Activated T-cell treated with anti-CD3 and anti-CD28 coated beads for 1 hour (primary cell): ENCODE measurements around the gene TXNL4A.
"Not testable (repeated sequence)": the region's sequence is repeated elsewhere in the genome, so short reads cannot be mapped to it uniquely, and the experiment has no call there.

Experiments used
- DNase-seq: peaks from one replicate; pipeline ENCODE4 v3.0.0-alpha.2; 2020; ENCODE audit warnings: low read depth

The TXNL4A gene, protein sequence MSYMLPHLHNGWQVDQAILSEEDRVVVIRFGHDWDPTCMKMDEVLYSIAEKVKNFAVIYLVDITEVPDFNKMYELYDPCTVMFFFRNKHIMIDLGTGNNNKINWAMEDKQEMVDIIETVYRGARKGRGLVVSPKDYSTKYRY

DNA sequence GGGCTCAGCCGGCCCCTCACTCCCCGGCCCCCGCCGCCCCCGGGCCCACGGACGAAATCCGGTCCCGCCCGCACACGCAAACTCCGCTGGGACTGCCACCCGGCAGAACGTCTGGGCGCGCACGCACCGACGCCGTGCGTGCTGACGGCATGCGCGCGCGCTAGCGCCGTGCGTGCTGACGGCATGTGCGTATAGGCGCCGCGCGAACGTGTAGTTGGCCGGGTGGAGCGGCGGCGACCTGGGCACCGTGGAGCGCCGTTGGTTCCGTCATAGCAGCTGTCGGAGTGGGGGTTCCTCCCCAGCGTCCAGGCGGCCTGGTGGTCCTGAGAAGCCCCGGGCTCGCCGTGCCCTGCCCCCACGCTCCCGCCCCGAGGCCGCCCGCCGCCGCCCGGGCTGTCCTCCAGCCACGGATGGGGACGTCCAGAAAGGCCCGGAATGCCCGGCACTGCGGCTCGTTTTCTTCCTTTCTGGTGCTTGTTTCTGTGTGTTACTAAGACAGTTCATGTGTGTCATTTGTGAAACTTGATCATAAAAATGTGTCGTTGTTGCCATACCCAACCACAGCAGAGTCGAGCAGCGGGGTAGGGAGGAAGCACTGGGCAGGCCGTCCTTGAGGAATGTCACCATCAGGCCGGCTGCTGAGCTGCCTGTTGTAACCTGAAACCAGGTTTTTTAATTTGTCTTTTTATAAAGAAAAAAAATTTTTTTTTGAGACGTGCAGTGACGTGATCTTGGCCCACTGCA, at the start of gene TXNL4A:
TSS of gene TXNL4A (minus strand) at position 113 of the 744 bp plus-strand sequence. CDS start 171 bp downstream, outside the sequence.
- peak; percentile 68 for DNase-seq

DNA sequence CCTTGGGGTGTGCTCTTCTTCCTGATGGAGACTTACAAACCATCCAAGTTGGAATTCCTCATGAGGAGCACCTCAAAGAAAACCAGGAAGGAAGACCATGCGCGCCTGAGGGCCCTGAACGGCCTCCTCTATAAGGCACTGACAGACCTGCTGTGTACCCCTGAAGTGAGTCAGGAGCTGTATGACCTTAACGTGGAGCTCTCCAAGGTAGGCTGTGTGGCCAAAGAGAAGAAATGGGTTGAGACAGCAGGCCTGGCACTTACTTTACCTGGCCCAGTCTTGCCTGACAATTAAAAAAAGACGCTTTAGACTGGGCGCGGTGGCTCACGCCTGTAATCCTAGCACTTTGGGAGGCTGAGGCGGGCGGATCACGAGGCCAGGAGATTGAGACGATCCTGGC, 48.9 kb upstream of the TXNL4A start:
- DNase-seq = no peak

- DNase-seq = no peak
These were observed 47.6 kb upstream of the TXNL4A start for GRCh38 chr18:80035997-80036396.

GRCh38 chr18:80034852-80035406, 46.6 kb upstream of the TXNL4A start:
- no peak for DNase-seq

- DNase-seq = peak; percentile 100
These were observed 45.9 kb upstream of the TXNL4A start, which contains the start of gene RBFA for GRCh38 chr18:80034068-80034851. Gene RBFA (plus strand): TSS chr18:80034434. CDS start chr18:80034496, 62 bp downstream.

GRCh38 chr18:80033181-80034067, 45.1 kb upstream of the TXNL4A start:
- peak; percentile 58 for DNase-seq

GRCh38 chr18:80029690-80030089, 41.3 kb upstream of the TXNL4A start:
- no peak for DNase-seq

DNA sequence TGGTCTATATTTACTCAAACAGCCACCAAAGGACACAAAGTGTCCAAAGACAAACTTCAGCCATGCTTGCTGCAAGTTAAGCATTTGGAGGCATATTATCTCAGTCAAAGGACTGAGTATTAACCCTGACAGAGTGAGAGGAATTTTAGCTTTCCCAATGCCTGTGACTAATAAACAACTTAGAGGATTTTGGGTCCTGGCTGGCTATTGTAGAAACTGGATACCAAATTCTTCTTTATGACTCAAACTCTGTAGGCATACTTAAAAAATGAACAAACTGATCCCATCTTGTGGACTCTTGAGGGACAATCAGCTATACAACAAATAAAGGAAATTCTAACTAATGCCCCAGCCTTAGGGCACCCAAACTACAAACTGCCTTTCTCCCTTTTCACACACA, 39.4 kb upstream of the TXNL4A start:
- DNase-seq = not testable (repeated sequence)

DNA sequence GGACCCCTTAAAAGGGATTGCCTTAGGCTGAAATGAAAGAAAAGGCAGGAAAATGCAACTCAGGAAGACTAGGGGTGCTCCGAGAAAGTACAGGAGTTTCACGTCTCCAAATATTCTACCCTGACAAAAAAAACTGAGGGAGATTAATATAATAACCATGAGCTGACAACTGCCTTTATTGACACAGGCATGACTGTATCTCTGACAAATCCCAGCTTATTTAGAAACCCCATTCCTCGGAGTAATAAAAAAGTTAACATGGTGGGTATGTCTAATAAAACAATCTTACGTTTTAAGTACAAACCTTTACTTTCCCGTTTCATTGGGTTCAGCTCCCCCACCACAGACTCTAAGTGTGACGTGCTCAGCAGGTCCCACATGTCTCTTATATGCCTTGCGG, 38.0 kb upstream of the TXNL4A start:
- DNase-seq = no peak

- no peak for DNase-seq
These were observed 34.8 kb upstream of the TXNL4A start for GRCh38 chr18:80023173-80023572.

- no peak for DNase-seq
These were observed 34.2 kb upstream of the TXNL4A start for GRCh38 chr18:80022613-80023012.

- DNase-seq = no peak
These were observed 24.4 kb upstream of the TXNL4A start for GRCh38 chr18:80012714-80013113.

DNA sequence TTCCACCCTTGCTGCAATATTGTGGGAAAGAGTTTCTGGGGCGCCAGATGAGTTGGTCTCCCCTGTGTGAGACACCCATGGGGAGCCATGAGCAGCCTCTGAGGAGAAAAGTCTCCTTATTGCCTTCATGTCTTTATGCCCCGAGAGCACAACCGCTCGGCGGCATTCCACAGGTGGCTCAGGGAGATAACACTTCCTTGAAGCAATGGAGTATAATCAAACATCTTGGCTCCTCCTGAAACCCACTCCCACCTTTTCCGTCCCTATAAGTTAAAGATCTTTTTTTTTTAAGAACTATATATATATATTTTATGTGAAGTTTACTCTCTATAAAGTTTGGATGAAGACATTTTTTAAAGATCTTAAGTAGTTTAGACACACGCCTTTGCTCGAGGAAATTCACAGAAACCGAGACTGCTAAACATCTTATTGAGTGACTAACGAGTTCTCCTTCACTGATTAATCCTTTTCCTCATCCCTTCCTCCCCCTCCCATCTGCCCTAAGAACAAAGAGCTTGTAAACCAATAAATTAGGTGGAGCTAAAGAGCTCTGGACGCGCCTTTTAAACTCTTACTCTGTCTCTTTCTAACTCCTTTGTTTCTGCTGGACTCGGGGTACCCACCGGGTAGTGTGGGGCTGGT, 23.3 kb upstream of the TXNL4A start:
- DNase-seq = not testable (repeated sequence)

DNA sequence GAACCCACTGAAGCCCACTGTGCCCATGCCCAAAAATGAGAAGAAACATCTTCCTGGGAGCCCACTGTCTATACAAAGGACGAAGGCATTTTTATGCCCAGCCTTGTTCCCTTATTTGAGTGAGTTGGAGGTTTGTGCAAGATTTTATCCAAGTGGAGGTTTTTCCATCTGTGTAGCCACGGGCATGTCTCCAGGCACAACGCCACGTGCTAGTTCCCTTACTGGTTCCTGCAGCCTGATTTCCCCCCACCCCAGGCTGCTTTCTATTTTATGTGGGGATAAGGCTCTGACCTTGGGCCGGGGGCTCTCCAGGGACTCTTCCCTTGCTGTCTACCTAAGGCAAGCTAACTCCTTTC, 22.2 kb upstream of the TXNL4A start:
- no peak for DNase-seq

DNA sequence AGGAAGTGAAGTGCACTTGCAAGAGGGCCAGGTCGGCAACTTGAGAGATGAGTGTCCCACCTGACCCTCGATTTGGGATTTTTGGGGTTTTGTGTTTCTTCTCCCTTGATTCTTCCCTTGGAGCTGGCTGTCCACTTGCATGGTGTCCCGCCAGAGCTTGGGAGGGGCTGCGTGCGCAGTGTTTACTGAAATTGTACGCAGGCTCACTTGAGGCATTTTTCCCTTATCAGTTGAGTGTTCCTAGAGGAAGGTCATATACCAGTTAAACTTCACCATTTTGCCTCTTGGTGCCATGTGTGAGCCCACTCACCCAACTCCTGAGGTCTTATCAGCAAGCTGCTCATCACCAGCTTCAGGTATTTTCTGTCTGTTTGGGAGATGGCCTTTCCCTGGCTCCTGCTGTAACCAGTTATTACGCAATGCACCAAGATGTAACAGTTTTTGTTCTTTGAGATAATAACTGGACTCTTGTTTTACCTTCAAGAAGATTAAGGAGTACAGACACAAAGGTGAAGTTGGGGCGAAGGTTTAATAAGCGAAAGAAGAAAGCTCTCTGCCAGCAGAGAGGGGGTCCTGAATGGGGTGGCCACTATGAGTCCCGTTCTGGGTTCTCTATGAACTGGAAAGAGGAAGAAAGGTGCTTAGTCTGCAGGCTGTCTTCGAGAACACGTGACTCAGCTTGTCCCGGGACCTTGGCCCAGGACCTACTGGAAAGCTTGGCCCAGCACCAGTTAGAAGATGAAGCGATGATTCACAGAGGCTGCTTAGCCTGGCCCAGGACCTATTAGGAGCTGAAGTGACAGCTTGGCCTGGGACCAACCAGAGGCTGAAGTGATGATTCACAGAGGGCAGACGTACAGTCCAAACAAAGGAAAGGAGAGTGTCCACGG, 21.5 kb upstream of the TXNL4A start:
- no peak for DNase-seq

DNA sequence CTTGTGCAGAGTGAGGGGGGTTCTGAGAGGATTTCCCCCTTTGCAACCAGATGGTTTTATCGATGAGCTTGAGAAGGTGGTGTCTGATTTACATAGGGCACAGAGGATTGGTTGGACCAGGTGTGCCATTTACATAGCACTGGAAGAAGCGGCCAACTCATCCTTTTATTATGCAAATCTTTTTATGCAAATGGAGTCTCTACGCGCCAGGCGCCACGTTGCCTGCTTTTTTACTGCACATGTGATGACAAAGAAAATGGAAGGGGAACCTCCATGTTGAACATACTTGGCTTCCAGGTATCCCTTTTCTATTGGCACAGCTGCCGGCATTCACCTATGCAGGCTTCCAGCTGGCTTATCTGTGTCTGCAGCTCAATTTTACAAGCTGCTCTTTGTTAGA, 18.4 kb upstream of the TXNL4A start:
- DNase-seq = no peak

DNA sequence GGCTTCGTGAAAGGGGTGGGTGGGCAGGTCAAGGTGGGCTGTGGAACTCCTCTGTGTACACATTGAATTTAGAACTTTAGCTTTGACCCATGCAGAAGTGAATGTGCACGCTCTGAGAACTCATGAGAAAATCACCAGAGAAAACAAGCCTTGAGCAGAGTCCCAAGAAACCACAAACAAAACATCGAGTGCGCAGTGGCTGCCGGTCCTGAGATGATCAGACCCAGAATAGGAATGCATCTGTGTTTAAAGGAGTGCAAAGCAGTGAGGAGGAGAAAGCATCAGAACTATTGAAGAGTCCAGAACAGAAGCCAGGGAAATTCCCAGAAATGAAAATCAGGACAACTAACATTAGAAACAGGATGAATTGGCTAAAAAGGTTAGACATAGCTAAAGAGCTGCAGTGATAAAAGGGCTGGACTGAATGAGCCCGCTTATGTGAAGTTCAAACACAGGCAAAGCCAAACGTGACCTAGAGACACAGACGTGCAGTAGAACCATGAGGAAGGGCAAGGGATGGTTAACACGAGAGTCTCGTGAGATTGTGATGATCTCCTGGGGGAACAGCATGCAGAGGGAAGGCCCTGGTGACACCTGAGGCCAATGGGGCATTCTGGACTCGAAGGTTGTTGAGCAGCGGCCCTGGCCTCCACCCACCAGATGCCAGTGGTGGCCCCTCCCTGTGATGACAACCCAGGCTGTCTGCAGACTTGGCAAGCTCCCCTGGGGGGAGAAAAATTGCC, 16.4 kb upstream of the TXNL4A start:
- no peak for DNase-seq

DNA sequence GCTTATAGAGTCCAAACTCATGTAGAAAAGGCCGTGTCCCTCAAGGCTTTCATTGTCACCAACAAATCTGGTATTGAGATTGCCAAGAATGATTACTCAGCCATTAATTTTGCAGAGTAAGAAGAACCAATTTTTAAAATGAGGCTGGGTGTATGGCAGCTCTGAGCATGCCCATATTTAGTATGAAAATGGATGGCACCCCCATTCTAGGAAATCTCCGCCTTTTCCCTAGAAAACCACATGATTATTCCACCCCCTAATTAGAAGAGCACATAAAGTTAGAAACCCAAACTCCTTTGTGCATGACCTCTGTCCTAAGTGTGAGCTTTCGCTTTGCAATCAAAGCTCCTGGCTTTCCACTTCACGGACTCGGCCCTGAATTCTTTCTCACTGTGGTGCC, 14.1 kb upstream of the TXNL4A start:
- no peak for DNase-seq

DNA sequence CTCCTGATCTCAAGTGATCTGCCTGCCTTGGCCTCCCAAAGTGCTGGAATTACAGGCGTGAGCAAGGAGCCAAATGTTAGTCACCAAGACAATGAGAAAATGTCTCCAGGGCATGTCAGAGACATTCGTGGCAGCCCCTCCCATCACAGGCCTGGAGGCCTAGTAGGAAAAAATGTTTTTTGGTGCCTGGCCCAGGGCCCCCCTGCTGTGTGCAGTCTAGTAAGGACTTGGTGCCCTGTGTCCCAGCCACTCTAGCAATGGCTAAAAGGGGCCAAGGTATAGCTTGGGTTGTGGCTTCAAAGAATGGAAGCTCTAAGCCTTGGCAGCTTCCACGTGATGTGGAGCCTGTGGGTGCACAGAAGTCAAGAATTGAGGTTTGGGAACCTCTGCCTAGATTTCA, 12.5 kb upstream of the TXNL4A start:
- no peak for DNase-seq
